ENCODE measurements around the gene JARID2.

Gene JARID2

DNA sequence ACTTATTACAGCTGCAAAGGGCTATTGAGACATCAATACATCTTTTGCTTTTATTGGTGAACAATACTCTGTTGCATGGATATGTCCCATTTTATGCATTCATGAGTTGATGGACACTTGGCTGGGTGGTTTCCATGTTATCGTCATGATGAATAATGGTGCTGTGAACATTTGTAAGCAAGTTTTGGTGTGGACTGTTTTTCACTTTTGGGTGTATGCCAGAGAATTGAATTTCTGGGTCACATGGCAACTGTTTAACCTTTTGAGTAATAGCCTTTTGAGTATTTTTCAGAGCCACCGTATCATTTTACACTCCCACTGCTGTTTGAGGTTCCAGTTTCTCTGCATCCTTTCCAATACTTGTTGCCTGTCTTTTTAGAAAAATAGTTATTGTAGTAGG lies 107.0 kb downstream of the JARID2 start:
- Histone ChIP-seq H3K27ac (ENCODE audit: low read depth, low read length) (no peak overlapping the region), H3K27me3 (ENCODE audit: insufficient read depth, low read length) (no peaks in the 10 kb centered on the region), H3K9ac (ENCODE audit: low read depth, low read length) (no peak overlapping the region), H3K36me3 (ENCODE audit: insufficient read depth, low read length) (peaks cover 12% of the 10 kb centered on the region), H3K4me3 (ENCODE audit: low read length) (no peak overlapping the region), H3K9me3 (ENCODE audit: insufficient read depth, low read depth, low read length) (no peaks in the 10 kb centered on the region), H3K4me1 (ENCODE audit: insufficient read depth, low read length) (peaks cover 87% of the 10 kb centered on the region)
- 97% methylated on average over 2 of the region's 2 CpGs for WGBS

GRCh38 chr6:15355683-15356099 lies 109.8 kb downstream of the JARID2 start:
- H3K4me1 ChIP-seq (ENCODE audit: insufficient read depth, low read length) = peaks cover 87% of the 10 kb centered on the region
- 91% methylated on average over 10 of the region's 10 CpGs for WGBS
- no peak overlapping the region for H3K27ac ChIP-seq (ENCODE audit: low read depth, low read length)
- no peaks in the 10 kb centered on the region; the same call in 1 of the 2 replicates for H3K36me3 ChIP-seq (ENCODE audit: insufficient read depth, low read length)
- H3K9ac ChIP-seq (ENCODE audit: low read depth, low read length) = no peak overlapping the region
- H3K27me3 ChIP-seq (ENCODE audit: insufficient read depth, low read length) = no peaks in the 10 kb centered on the region
- no peaks in the 10 kb centered on the region for H3K9me3 ChIP-seq (ENCODE audit: insufficient read depth, low read depth, low read length)
- no peak overlapping the region for H3K4me3 ChIP-seq (ENCODE audit: low read length)

DNA sequence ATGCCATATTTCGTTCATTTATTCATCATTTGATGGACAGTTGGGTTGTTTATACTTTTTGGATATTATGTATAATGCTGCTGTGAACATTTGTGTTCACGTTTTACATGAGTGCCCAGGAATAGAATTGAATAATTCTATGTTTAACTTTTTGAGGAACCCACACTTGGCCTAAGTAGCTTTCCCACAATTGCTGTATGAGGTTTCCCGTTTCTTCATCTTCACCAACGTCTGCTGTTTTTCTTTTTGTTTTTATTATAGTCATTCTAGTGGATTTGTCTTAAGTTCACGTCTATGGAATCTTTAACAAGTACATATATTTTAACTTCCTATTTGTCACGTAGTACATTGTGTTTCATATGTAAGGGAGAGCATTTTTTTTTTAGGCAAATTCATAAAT lies 110.3 kb downstream of the JARID2 start:
- no peaks in the 10 kb centered on the region for H3K9me3 ChIP-seq (ENCODE audit: insufficient read depth, low read depth, low read length)
- no peak overlapping the region for H3K9ac ChIP-seq (ENCODE audit: low read depth, low read length)
- peaks cover 87% of the 10 kb centered on the region for H3K4me1 ChIP-seq (ENCODE audit: insufficient read depth, low read length)
- no peak overlapping the region for H3K27ac ChIP-seq (ENCODE audit: low read depth, low read length)
- H3K27me3 ChIP-seq (ENCODE audit: insufficient read depth, low read length) = no peaks in the 10 kb centered on the region
- no peak overlapping the region for H3K4me3 ChIP-seq (ENCODE audit: low read length)
- WGBS = 90% methylated on average over 2 of the region's 6 CpGs
- H3K36me3 ChIP-seq (ENCODE audit: insufficient read depth, low read length) = no peaks in the 10 kb centered on the region; the same call in 1 of the 2 replicates

DNA sequence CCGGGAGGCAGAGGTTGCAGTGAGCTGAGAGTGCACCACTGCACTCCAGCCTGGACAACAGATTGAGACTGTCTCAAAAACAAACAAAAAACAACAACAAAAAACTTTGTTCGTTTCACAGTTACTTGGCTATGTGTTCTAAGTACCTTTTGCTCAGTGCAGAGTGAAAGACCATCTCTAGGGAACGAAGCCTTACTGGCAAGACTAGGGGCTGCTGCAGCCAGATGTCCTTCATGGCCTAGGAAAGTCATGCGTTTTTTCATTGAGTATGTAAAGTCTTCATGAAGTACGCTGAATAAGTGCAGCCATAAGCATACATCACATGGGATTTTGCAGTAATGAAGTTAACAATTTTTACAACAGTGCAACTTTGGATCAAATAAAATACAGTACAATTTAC lies 111.1 kb downstream of the JARID2 start:
- Histone ChIP-seq H3K4me1 (ENCODE audit: insufficient read depth, low read length) (peaks cover 86% of the 10 kb centered on the region), H3K27me3 (ENCODE audit: insufficient read depth, low read length) (no peaks in the 10 kb centered on the region), H3K36me3 (ENCODE audit: insufficient read depth, low read length) (no peaks in the 10 kb centered on the region; the same call in 1 of the 2 replicates), H3K9ac (ENCODE audit: low read depth, low read length) (no peak overlapping the region), H3K27ac (ENCODE audit: low read depth, low read length) (no peak overlapping the region), H3K9me3 (ENCODE audit: insufficient read depth, low read depth, low read length) (no peaks in the 10 kb centered on the region), H3K4me3 (ENCODE audit: low read length) (no peak overlapping the region)
- 92% methylated on average over 5 of the region's 5 CpGs for WGBS

DNA sequence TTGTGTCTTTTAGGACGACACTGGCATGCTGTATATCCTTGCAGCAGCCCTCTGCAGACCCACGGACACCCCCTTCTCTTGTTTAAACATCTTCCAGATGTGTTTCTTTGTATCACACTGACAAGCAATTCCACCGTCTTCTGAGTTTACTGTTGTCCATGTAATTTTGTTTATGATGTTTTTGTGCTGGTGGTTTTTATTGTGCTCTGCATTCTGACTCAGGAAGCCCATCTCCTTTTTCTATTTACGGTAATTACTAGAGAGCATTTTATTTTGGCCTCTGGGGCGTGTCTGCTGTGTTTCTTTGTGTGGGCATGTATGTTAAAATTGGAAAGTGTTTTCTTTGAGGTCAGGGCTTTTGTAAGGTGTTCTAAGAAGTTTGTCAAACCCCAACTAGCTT lies 111.9 kb downstream of the JARID2 start:
- H3K4me3 ChIP-seq (ENCODE audit: low read length) = no peak overlapping the region
- no peak overlapping the region for H3K27ac ChIP-seq (ENCODE audit: low read depth, low read length)
- no peaks in the 10 kb centered on the region; the same call in 1 of the 2 replicates for H3K36me3 ChIP-seq (ENCODE audit: insufficient read depth, low read length)
- H3K4me1 ChIP-seq (ENCODE audit: insufficient read depth, low read length) = peaks cover 86% of the 10 kb centered on the region
- H3K9ac ChIP-seq (ENCODE audit: low read depth, low read length) = no peak overlapping the region
- no peaks in the 10 kb centered on the region for H3K27me3 ChIP-seq (ENCODE audit: insufficient read depth, low read length)
- WGBS = 79% methylated on average over 5 of the region's 5 CpGs
- H3K9me3 ChIP-seq (ENCODE audit: insufficient read depth, low read depth, low read length) = no peaks in the 10 kb centered on the region

- Histone ChIP-seq H3K27ac (ENCODE audit: low read depth, low read length) (no peak overlapping the region), H3K9me3 (ENCODE audit: insufficient read depth, low read depth, low read length) (no peaks in the 10 kb centered on the region), H3K27me3 (ENCODE audit: insufficient read depth, low read length) (no peaks in the 10 kb centered on the region), H3K9ac (ENCODE audit: low read depth, low read length) (no peak overlapping the region), H3K36me3 (ENCODE audit: insufficient read depth, low read length) (no peaks in the 10 kb centered on the region; the same call in 1 of the 2 replicates), H3K4me3 (ENCODE audit: low read length) (no peak overlapping the region), H3K4me1 (ENCODE audit: insufficient read depth, low read length) (peaks cover 88% of the 10 kb centered on the region)
- WGBS = 86% methylated on average over 9 of the region's 9 CpGs
These were observed 112.9 kb downstream of the JARID2 start for GRCh38 chr6:15358579-15359327.

GRCh38 chr6:15359335-15359862 lies 113.5 kb downstream of the JARID2 start:
- Histone ChIP-seq H3K27ac (ENCODE audit: low read depth, low read length) (no peak overlapping the region), H3K4me3 (ENCODE audit: low read length) (no peak overlapping the region), H3K9ac (ENCODE audit: low read depth, low read length) (no peak overlapping the region), H3K4me1 (ENCODE audit: insufficient read depth, low read length) (peaks cover 88% of the 10 kb centered on the region), H3K9me3 (ENCODE audit: insufficient read depth, low read depth, low read length) (no peaks in the 10 kb centered on the region), H3K27me3 (ENCODE audit: insufficient read depth, low read length) (no peaks in the 10 kb centered on the region), H3K36me3 (ENCODE audit: insufficient read depth, low read length) (no peaks in the 10 kb centered on the region; the same call in 1 of the 2 replicates)
- WGBS = 89% methylated on average over 10 of the region's 11 CpGs

- H3K36me3 ChIP-seq (ENCODE audit: insufficient read depth, low read length) = no peaks in the 10 kb centered on the region; the same call in 1 of the 2 replicates
- WGBS = 95% methylated on average over 9 of the region's 9 CpGs
- H3K27ac ChIP-seq (ENCODE audit: low read depth, low read length) = no peak overlapping the region
- no peaks in the 10 kb centered on the region for H3K27me3 ChIP-seq (ENCODE audit: insufficient read depth, low read length)
- no peaks in the 10 kb centered on the region for H3K9me3 ChIP-seq (ENCODE audit: insufficient read depth, low read depth, low read length)
- H3K4me3 ChIP-seq (ENCODE audit: low read length) = no peak overlapping the region
- H3K9ac ChIP-seq (ENCODE audit: low read depth, low read length) = no peak overlapping the region
- peaks cover 89% of the 10 kb centered on the region for H3K4me1 ChIP-seq (ENCODE audit: insufficient read depth, low read length)
These were observed 114.4 kb downstream of the JARID2 start for GRCh38 chr6:15360300-15360699.

GRCh38 chr6:15361197-15361596 lies 115.3 kb downstream of the JARID2 start:
- 86% methylated on average over 2 of the region's 3 CpGs for WGBS
- no peak overlapping the region for H3K9ac ChIP-seq (ENCODE audit: low read depth, low read length)

DNA sequence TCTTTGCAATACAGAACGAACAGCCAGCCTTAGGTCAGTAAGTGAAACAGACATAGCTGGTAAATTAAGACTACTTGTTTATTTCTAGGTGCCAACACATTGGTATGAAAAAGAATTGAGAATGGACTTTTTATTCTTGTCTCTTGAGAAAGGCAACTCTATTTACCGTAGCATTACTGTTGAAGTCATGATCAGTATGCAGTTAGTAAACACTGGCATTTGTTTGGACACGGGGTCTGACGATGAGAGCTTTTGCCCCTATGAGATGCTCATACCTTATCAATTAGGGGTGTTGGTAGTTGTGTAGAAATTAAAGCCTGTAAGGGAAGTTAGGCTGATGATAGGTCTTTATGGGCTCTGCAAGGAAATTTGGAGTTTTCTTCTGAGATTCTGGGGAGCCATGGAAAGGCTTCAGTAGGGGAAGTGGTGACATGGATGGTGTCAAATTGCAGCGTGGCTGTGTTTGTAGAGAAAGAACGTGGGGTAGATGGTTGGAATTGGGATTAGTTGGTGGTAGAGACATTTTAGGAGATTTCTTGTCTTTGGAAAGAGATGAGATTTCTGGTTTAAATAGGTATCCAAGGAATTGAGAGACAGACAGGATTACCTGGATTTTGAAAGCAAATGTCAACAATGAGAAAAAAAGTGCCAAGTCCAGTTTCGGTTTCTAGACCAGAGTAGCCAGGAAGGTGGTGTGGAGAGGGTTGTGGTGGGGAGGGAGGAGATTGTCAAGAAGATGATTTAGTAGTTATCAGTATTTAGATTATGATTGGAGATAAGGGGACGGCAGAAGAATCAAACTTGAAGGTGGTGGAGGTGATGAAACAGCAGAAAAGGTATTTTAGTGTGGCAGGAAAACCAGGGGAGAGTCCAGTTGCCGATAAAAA lies 116.6 kb downstream of the JARID2 start:
- H3K9ac ChIP-seq (ENCODE audit: low read depth, low read length) = no peak overlapping the region
- no peak overlapping the region for H3K27ac ChIP-seq (ENCODE audit: low read depth, low read length)
- H3K36me3 ChIP-seq (ENCODE audit: insufficient read depth, low read length) = peaks cover 7% of the 10 kb centered on the region; the same call in 1 of the 2 replicates
- H3K4me1 ChIP-seq (ENCODE audit: insufficient read depth, low read length) = peaks cover 93% of the 10 kb centered on the region
- H3K9me3 ChIP-seq (ENCODE audit: insufficient read depth, low read depth, low read length) = no peaks in the 10 kb centered on the region
- H3K27me3 ChIP-seq (ENCODE audit: insufficient read depth, low read length) = no peaks in the 10 kb centered on the region
- no peak overlapping the region for H3K4me3 ChIP-seq (ENCODE audit: low read length)
- 72% methylated on average over 9 of the region's 9 CpGs for WGBS

More at GRCh38 chr6:15361197-15361596, 115.3 kb downstream of the JARID2 start:
- H3K27me3 ChIP-seq (ENCODE audit: insufficient read depth, low read length) = no peaks in the 10 kb centered on the region
- no peaks in the 10 kb centered on the region; the same call in 1 of the 2 replicates for H3K36me3 ChIP-seq (ENCODE audit: insufficient read depth, low read length)
- no peak overlapping the region for H3K27ac ChIP-seq (ENCODE audit: low read depth, low read length)
- H3K4me3 ChIP-seq (ENCODE audit: low read length) = no peak overlapping the region
- no peaks in the 10 kb centered on the region for H3K9me3 ChIP-seq (ENCODE audit: insufficient read depth, low read depth, low read length)
- peaks cover 89% of the 10 kb centered on the region for H3K4me1 ChIP-seq (ENCODE audit: insufficient read depth, low read length)

DNA sequence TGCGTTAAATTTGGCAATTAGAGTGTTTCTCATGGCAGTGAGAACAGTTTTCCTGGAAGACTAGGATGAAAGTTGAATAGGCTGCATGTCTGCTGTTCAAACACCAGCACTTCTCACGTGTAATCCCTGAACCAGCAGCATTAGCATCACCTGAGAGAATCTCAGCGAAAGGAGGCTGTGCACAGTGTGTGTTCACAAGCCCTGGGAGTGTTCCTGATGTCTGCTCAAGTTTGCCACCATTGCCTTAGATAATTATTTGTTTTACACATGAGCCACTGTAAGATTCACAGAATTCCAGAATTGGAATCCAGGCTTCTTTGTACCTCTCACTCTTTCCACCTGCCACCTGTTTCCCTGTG lies 117.3 kb downstream of the JARID2 start:
- H3K36me3 ChIP-seq (ENCODE audit: insufficient read depth, low read length) = peaks cover 7% of the 10 kb centered on the region; the same call in 1 of the 2 replicates
- no peaks in the 10 kb centered on the region for H3K9me3 ChIP-seq (ENCODE audit: insufficient read depth, low read depth, low read length)
- no peaks in the 10 kb centered on the region for H3K27me3 ChIP-seq (ENCODE audit: insufficient read depth, low read length)
- no peak overlapping the region for H3K27ac ChIP-seq (ENCODE audit: low read depth, low read length)
- peaks cover 94% of the 10 kb centered on the region for H3K4me1 ChIP-seq (ENCODE audit: insufficient read depth, low read length)
- WGBS = 78% methylated on average over 3 of the region's 3 CpGs
- no peak overlapping the region for H3K9ac ChIP-seq (ENCODE audit: low read depth, low read length)
- H3K4me3 ChIP-seq (ENCODE audit: low read length) = no peak overlapping the region

All from HUES64 (cell line).